Right forelimb (tissue), 1 donor: ENCODE measurements around the gene PSMB1.

Source experiments
- DNase-seq: peaks from one replicate; pipeline ENCODE4 v3.0.0-alpha.2; 2018

PSMB1 gene

DNA sequence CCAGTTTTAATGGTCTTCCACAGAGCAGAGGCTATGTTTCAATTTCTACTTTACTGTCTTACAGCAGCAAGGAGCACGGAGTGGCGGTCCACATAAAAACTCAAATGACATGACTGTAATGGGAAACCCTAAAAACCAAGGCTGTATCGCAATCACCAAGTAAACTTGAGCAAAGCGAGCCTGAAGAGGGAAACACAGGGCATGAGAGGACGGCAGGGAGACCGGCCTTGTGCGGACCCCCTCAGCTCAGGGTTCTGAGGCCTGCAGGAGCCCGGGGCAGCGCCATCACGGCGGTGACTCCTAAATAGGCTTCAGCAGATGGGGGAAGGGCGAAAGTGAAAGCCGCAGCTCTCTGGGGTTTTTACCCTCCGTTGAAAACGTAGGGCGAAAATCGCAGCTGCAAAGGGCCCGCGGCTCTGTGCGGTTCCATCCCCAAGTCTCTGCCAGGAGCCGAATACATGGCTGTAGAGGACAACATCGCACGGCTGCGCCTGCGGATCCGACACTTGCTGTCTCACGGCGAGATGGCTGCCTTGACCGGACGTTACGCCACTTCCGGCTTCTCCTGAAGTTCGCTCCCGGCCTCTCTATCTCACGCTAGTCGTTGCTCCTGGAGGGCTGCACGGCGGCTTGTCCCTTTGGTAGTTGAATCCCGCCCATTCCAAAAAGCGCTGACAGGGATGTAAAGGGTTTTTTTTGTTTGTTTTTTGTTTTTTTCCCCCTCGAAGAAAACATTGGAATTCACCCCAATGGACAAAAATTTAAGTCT lies at the start of gene PSMB1:
Gene PSMB1 (minus strand): TSS at position 543 of the 769 bp plus-strand sequence. CDS start 65 bp downstream, at position 478.
- peak; percentile 95 for DNase-seq

DNA sequence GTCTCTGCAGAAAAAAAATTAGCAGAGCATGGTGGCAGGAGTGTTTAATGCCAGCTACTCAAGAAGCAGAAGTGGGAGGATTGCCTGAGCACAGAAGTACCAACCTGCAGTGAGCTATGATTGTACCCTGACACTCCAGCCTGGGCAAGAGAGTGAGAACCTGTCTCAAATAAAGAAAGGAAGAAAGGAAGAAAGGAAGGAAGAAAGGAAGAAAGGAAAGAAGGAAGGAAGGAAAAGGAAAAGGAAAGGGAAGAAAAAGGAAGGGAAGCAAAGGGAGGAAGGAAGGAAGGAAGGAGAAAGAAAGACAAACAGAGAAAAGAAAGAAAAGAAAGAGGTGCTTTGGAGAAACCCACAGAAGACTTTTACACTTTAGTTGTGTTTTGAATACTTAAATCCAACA lies 44.2 kb upstream of the PSMB1 start:
- no peak for DNase-seq

DNA sequence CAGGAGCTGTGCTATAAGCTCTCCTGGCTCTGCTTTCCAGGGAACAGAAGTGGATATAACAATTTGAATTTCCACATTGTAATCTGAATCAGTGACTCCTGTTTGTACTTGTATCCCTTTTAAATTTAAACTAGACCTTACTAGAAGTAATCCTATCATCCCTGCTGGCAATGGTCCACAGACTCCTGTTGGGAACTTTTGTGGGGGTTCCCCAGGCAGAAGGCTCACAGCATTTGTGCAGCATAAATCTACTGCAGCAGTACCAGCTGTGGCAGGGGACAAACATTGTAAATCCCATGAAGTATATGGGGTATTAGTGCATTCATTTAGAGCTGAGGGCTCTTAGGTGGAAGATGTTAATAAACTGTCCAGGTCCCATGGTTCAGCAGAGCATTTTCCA lies 43.3 kb upstream of the PSMB1 start:
- DNase-seq, result no peak

DNA sequence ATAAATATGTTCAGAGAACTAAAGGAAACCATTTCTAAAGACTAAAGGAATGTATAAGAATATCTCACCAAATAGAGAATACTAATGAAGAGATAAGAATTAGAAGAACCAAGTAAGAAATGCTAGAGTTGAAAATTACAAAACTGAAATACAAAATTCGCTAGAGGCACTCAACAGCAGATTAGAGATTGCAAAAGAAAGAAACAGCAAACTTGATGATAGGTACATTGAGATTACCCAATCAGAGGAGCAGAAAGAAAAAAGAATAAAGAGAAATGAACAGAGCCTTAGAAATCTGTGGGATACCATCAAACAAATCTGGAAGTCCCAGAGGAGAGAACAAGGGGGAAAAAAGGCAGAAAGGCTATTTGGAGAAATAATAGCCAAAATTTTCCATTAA lies 37.6 kb upstream of the PSMB1 start:
- DNase-seq, result no peak

DNA sequence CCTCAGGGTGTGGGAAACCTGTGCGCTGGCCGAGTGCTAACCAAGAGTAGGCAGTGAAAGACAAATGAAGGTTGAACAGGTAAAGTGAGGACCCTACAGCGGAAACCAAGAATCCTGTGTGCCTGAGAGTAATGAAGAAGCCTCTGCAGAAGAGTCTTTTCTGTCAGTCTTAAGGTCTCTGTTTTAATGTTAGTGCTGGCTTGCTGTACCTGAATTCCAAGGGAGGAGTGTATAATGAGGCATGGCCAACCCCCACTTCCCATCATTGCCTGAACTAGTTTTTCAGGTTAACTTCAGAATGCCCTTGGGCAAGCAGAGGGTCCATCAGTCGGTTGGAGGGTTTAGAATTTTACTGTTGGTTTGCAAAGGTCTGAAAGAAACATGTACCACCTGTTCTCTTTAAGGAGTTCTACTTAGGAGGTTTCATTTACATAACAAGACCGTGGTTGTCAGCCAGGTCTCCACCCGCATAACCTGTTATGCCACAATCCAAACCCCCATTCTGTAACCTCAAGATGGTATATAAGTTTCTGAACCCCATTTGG lies 31.9 kb upstream of the PSMB1 start:
- no peak for DNase-seq

DNA sequence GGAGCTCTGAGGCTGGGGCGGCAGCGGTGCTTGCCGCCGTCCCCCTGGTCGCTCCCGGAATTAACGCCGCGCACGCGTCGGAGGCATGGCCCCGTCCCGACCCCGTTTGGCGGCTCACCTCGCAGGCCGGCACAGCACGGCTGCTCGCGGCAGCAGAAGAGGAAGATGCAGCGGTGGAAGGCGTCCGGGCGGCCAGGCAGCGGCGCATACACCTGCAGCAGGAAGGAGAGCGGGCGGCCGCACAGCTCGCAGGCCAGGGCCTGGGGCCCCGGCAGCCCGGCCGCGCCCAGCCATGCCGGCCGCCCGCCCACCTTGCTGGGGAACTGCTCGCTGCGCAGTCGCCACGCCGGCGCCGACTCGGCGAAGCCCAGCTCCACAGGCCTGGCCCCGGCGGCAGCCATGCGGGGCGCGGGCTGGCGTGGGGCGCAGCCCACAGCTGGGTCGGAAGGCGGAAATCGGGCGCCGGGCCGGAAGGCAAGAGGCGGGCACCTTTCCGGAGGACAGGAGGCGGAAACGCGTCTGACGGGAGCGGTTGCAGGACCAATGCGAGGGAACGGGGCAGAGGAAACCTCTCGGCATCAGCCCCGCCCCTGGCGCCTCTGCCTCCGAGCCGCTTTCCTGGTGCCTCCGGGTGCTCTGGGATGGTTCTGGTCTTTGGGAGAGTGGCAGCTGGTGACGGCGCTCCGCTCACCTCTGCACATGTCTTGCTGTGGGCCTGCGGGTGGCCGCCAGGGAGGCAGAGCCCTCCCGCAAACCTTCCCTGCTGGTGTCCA lies 31.3 kb upstream of the PSMB1 start, which contains the start of gene PDCD2:
Gene PDCD2 (minus strand): TSS at position 457 of the 773 bp plus-strand sequence. CDS start 56 bp downstream, at position 401.
- DNase-seq, result peak; percentile 92

DNA sequence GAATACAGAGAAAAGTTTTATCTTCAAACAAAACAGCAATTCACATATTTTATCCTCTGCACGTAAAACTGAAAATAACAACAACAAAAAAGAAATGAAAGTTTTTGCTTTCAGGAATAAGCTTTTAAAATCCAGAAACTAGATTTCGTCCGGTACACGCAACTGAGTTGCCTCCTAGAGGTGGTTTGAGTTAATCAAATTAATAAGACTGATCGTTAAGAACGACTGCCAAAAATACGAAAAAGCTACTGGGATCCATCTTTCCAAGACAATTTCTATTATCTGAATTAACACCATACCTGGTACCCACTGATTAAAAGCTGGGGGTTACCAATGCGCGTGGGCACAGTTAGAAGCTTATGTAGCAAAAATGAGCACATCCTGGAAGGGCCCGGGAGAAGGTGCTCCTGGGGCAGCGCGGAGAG lies 30.7 kb upstream of the PSMB1 start:
- DNase-seq, result no peak

DNA sequence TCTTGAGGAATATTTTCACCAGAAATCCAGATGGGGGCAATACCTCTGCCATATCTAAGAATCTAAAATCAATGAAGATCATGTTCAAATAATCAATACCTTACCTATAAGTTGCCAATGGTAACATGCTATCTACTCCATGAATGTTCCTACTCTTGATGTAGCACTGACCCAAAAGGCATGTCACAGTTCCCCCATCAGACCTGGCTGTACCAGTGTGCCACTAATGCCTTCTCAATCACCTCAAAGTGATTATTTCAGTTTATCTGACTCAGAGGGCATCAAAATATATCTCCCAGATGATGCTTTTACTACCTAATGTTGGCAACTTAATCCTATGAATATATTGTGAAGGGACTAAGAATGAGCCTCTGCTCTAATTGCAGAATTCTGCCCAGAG lies 25.8 kb upstream of the PSMB1 start:
- DNase-seq, result no peak

DNA sequence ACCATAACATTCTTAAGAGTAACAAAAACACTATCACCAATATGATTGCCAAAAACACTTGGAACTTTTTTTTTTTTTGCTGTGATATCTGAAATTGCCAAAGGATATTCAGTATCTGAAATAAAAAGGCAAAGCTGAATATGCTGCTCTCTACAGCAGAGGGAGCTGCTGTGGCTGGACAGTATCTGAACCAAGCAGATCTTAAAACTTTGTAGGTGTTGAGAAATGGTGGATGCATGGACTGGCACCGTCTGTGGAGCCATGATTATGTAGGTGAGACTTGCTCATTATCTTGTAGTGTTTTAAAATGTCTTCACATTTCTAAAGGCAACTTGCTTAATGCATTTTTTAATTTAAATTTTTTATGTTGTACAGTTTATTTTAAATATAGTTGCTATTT lies 22.1 kb upstream of the PSMB1 start:
- no peak for DNase-seq

DNA sequence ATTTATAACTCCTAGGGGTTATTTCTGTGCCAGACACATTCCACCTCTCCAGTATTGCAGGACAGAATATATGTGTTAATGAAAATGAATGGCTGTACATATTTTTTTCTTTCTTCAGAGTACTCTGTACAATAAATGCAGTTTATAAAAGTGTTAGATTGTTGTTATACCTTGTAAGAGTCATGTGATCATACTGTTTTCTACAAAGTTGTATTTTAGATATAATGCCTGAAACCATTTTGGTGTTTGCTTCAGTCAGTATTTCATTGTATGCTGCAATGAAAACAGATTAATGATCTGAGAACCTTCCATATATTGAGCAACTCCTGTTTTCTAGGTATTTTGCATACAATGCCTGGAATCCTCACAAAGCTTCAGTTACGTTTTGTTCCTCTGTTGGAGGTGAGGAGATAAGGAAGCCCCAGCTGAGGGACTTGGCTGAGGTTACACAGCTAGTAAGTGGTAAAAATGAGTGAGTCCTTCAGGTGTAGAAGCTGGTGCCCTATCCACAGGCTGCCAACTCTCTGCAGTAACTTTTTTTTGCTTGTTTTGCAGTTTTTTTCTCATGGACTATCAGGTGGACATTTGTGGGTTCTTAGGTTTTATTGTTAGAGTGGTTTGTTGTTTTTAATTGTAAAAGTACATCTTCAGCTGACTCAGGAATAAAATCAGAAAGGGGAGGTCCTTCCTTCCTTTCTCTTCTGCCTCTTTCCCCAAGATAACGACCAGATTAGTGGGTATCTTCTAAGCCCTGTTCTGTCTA lies 19.8 kb upstream of the PSMB1 start:
- DNase-seq, result no peak

DNA sequence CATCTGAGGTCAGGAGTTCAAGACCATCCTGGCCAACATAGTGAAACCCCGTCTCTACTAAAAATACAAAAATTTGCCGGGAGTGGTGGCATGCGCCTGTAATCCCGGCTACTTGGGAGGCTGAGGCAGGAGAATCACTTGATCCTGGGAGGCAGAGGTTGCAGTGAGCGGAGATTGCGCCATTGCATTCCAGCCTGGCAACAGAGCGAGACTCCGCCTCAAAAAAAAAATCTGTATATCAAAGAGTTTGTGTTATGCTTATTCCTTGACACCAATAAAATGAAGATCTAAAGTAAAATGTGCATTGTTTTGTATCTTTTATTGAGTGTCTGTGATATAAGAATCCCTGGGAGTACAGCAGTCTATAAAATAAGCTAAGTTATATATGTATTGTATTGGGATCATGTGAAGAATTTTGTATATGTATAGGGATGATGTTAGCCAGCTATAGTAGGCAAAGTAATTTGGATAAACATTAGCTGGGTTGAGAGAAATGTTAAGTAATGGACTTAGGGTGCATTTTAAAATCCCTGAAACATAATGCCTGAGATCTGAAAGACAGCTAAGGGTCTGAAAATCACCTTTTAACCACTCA lies 11.9 kb upstream of the PSMB1 start:
- DNase-seq, result no peak

DNA sequence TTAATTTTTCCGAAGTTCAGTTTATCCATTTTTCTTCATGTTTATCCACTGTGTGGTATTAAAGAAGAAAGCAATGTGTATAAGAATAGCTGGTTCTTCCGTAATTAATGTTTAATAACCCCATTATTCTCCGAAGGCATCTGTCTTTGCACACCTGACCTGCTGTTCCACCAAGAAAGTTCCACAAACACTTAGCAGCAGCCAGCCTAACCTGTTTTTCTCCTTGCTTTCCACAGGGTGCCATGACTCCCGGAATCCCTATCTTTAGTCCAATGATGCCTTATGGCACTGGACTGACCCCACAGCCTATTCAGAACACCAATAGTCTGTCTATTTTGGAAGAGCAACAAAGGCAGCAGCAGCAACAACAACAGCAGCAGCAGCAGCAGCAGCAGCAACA lies 8.4 kb upstream of the PSMB1 start:
- DNase-seq, result no peak

DNA sequence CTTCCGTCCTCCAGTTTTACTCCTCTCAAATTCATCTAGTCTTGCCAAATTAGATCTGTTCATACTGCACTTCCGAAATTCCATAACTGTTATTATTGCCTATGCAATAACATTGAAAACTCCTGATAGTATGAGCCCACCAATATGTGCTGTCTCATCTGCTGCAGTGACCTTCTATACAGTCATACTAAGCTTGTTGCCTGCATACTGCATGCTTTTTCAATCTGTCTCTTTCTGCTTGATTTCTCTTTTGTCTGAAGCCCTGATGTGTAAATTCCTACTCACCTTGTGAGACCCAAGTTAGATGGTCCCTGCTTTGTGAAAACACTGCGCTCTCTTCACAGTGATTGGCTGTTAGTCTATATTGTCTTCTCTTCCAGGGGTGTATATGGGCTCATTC lies 2.2 kb upstream of the PSMB1 start:
- DNase-seq, result no peak

DNA sequence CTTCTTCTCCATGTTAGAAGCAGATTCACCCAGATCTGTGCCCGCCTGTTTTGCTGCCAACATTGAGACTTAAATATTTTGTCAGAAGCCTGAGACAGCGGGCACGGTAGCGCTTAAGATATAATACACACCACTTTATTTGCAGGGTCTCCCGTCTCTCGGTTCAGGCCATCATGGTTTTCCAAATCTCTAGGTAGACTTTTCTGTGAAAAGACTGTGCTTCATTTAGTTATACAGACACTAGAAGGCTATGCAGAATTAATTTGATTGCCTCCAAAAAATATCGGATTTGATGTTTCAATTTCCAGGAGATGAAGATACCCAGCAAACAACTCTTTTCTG lies 1.7 kb upstream of the PSMB1 start:
- no peak for DNase-seq

DNA sequence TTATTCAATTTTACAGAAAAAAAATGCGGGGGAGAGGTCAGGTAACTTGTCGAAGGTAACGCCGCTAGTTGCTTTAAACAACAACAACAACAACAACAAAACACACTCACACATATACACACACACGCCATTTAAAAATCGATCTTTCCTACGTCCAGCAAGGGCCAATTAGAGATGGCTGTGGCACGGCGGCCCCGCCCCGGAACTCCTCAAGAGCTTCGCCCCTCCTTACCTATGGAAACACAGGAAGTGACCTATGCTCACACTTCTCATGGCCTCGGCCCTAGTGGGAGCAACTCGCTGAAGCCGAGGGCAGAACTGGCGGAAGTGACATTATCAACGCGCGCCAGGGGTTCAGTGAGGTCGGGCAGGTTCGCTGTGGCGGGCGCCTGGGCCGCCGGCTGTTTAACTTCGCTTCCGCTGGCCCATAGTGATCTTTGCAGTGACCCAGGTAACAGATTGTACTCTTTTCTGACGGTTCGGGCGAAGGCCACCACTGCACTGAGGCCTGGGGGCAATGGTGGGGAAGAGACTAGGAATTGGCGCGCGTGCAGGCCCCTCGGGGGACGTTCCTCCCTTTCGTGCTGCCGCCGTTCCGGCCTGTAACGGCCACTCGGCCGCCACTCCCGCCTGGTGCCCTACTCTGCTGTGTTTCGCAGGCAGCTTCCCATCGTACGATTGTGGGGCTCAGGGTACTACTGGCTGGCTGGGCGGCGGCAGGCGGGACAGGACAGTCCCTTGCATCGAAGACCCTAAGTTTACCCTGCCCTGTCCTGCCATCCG lies 1.1 kb upstream of the PSMB1 start, which contains the start of gene TBP:
Gene TBP (plus strand): TSS at position 357 of the 783 bp plus-strand sequence. CDS start 2,661 bp downstream, outside the sequence.
- peak; percentile 98 for DNase-seq

DNA sequence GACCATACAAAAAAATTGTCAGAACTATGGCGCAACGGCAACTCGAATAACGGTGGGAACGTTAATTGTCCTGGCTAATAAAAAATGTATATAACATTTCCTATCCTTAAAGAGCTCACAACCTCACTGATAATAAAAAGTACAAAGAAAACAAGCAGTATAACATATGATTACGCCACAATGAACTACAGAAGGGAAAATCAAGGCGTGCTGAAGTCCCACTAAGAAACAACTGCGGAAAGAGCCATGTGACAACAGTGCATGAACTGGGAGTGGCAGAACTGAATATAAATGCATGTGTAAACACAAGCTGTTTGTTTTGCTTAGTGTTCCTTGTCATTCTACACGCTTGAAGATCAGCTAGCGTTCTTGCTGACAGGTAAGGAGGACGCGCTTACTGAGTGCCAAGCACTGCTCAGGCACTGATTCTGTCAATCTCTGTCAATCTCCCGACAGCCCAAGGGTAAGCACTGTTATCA lies 466 bp upstream of the PSMB1 start:
- DNase-seq, result no peak

DNA sequence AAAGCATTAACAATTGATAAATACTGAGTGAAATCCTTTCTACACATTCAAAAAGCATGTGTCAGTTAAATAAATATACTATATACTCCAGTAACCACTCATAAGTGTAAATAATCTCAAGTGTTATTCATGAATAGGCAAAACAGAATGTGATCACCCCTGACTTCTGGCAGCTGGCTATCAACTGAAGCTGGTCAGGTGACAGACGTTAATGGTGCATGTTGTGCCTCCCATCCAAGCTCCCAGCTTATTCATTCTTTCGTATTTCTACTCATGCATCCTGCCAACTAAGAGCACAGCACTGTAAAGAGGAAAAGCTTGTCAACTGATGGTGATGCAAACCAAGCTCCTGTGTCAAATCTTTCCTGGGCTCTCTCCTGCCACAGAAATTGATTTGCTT lies 7.7 kb downstream of the PSMB1 start:
- DNase-seq, result no peak

DNA sequence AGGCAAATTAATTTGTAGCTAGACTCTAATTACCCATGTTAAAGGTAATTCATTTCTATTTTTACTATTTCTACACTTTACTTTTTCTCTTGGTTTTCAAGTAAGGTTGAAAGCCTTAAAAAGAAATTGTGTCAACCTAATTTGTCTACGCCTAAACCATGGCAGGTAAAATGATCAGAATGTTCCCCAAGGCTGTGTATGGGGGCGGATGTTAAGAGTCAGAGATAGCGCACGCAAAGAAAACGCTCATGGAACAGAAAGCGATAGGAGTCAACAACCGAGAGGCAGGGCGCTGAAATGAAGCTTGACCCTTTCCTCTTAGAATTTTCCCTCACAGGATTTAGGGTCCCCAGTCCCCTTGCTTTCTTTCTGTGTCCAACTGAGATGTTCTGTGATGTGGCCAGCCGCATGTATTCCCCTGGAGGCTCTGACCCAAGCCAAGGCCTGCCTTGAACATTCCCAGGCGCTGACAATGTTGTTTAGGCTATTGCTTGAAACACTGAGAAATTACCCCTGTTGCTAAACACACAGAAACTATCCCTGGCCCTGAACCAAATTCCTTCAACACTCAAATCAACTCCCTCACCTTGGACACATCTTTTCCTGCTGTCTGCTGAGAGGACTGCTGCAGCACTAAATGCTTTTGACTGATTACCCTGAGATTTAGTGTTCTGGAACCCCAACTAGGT lies 10.9 kb downstream of the PSMB1 start:
- DNase-seq, result no peak

DNA sequence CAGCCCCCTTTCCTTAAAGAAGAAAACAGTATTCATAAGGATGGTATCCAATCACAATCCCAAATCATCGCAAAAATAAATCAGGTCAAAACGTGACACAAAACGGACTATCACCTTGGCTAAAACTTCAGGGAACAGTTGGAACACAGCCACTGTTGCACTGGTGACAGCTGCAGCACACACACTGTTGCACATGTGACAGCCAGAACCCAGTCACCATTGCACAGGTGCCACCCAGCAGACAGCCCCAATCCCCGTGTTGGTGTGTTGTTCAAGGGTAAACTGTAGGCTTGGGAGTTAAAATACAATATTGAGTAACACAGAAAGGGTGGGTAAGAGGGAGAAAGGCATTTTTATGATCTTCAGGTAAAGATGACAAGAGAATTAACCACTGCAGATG lies 15.8 kb downstream of the PSMB1 start:
- DNase-seq, result no peak

DNA sequence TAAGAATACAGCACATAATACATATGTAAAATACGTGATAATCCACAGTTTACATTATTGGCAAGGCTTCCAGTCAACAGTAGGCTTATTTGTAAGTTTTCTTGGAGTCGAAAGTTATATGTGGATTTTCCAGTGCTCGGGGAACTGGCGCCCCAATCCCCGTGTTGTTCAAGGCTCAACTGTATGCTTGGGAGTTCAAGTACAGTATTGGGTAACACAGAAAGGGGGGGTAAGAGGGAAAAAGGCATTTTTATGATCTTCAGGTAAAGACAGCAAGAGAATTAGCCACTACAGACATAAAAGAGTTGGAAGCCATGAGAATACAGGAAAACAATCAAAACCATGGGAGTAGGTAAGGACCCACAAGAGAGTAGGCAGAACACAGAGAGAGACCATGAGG lies 16.4 kb downstream of the PSMB1 start:
- DNase-seq, result no peak

DNA sequence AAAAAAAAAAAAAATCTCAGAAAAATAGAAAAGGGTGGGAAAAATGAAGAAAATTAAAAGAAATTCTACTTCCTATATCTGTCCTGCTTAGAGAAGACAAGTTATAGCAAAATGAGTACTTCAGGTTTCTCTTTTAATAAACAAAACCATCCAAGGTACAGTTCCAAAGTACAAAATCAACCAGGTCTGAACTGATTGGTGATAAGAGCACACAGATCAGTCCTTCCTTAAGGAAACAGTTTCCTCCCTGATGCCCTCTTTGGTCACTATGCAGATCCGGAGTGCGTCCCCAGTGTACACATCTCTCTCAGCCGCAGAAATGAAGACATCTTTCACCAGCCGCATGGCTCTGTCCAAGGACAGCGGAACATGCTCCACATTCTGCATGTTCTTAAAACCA lies 18.1 kb downstream of the PSMB1 start:
- DNase-seq, result no peak
